GM21619 (cell line): ENCODE data around the gene HDLBP.

Experiments used
- ATAC-seq: cut with Tn5 transposase; IDR thresholded peaks from one replicate; pipeline ENCODE4 v1.9.1; 2021; ENCODE audit not compliant: unreplicated experiment

The HDLBP gene

GRCh38 chr2:241257419-241258032, 57.9 kb downstream of the HDLBP start:
- ATAC-seq: no peak

- ATAC-seq: no peak
Observed at GRCh38 chr2:241256168-241256545, 59.3 kb downstream of the HDLBP start.

GRCh38 chr2:241255542-241256167, 59.8 kb downstream of the HDLBP start:
- no peak for ATAC-seq

- ATAC-seq: no peak
Observed at GRCh38 chr2:241254904-241255351, 60.5 kb downstream of the HDLBP start.

DNA sequence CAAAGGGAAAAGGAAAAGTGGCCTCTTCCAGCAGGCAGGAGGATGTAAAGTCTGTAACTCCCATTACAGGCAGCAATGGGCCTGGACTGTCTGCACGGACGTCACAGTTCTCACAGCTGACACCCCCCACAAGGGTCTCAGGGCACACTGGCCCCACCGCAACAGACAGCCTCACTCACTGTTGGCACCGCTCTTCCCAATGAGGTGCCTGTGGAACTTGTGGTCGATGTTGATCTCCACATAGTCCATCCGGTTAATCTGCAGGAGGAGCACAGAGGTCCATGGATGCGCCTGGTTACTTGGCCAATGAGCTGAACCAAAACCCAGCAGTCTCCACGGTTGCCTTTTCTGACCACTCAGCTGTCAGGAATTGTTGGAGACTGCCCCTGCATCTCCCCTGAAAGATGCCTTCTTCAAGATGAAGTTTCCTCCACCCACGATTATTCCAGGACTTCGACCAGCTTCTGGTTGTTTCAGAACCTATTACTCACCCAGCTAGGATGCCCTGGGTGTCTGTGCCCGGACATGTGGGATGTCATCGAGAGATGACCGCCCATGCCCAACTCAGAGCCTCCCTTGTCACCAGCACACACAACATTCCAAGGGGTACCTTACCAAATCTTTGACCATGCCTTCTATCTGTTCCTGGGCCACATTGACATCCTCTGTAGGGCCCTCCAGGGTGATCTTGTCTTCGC, 62.5 kb downstream of the HDLBP start:
- no peak for ATAC-seq

GRCh38 chr2:241249654-241250053, 65.8 kb downstream of the HDLBP start:
- no peak for ATAC-seq

GRCh38 chr2:241248897-241249296, 66.6 kb downstream of the HDLBP start:
- no peak for ATAC-seq

DNA sequence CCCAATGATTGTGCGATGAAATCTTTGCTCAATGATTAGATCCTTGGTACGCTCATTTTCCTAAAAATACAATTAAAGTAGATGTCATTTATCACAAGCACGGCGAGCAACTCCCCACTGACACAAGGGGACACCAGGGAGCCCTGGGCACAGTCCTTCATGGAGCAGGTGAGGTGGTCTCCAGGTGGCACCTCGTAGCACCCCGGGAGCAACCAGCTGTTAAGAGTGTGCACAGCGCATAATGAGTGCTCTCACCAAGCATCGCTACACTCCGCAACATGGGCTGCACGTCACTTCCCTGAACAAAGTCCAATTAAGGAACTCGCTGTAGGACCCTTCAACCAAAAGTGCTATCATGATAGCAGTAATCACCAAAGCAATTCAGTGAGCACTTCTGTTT, 67.2 kb downstream of the HDLBP start:
- ATAC-seq: no peak

DNA sequence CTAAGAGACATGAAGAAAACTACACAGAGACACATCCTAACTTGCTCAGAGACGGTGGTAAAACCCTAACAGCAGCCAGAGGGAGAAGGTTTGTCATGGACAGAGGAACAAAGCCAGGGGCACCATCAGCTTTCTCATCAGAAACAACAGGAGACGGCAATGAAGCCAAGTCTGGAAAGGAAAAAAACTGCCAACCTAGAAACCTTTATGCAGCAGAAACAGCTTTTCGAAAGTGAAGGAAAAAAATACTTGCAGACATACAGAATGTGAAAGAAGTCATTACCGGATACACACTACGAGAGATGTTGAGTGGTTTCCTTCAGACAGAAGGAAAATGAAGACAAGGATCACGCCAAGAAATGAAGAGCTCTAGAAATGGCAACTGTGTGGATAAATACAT, 71.1 kb downstream of the HDLBP start:
- ATAC-seq: no peak

DNA sequence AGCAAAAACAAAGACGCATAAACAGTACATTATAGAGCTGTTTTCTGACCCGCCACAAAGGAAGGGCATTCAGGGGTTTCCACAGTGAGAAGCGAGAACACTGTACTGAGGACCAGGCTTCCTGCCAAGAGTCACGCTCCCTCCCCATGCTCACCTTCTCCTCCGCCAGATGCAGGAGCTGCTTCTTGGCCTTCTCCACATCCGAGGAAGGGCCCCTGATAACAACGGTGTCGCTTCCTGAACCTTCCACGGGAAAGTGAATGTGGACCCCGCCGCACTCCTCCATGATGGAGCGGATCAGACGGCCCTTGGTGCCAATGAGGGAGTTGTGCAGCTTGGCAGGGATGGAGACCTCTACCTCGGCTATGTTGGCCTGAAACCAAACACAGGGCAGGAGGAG, 73.2 kb downstream of the HDLBP start:
- no peak for ATAC-seq

- no peak for ATAC-seq
Observed at GRCh38 chr2:241241669-241242068, 73.8 kb downstream of the HDLBP start.

DNA sequence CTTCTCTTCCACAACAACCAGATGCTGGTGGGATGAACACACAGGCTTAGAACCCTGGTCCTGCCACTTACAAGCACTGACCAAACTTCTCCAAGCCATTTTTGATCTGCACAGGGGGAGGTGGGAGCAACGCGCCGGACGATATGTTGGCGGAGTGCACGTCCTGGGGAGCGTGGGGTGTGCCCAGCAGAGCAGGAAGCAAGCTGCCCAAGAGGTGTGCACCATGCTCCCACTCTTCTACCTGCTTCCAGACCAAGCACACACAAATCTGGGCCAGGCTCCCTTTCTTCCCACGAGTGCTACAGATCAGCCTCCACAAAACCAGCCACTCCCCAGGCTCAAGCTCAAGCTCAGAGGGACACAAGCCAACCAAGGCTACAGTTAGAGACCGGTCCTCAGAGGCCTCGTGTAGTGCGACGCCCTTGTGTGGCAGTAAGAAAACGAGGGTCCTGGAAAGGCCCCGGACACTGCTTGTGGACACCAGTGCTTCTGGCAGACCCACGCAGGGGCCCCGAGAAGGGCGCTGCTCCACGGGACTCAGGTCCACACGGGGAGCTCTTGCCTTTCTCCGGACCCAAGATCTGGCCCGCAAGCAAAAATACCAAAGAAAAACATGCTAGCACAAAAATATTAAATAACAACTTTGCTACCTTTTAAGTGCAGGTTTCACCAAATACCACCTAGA, 75.0 kb downstream of the HDLBP start:
- ATAC-seq: no peak

- ATAC-seq: no peak
Observed at GRCh38 chr2:241239552-241240202, 75.8 kb downstream of the HDLBP start.

- ATAC-seq: no peak
Observed at GRCh38 chr2:241238693-241239198, 76.7 kb downstream of the HDLBP start.

DNA sequence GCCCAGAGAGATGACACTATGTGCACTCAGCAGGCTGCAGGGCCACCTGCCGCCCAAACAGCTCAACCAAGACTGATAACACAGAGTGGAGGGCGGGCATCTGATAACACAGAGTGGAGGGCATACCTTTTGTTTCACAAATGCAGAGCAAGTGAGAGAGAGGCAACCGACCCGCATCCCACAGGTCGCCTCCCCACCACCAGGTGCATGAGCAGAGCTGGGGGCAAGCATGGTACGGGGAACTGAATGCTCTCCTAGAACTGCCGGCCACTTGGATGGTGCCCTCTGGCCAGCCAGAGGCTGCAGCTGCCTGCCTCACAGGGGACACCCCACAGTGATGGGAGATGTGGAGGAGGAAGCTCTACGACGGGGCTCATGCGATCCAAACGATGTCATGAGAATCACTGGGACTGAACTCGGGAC, 77.5 kb downstream of the HDLBP start:
- ATAC-seq: no peak

DNA sequence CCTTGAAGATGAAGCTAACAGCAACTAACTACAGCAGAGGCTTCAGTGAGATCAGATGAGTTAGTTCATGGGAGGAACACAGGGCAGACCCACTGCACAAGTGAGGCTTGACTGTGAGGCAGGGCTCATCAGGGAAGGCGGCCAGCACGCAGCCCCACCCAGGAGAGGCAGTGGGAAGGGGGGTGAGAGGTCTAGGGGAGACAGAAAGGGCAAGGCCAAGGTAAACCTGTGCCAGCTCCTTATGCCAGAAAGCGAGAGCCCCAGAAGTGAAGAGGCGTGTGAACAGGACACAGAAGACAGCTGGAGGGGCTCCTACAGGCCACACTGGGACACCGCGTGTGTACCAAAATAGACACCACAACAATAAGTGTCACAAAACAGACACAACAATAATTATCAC, 78.4 kb downstream of the HDLBP start:
- no peak for ATAC-seq

- ATAC-seq: no peak
Observed at GRCh38 chr2:241235859-241236593, 79.4 kb downstream of the HDLBP start.

DNA sequence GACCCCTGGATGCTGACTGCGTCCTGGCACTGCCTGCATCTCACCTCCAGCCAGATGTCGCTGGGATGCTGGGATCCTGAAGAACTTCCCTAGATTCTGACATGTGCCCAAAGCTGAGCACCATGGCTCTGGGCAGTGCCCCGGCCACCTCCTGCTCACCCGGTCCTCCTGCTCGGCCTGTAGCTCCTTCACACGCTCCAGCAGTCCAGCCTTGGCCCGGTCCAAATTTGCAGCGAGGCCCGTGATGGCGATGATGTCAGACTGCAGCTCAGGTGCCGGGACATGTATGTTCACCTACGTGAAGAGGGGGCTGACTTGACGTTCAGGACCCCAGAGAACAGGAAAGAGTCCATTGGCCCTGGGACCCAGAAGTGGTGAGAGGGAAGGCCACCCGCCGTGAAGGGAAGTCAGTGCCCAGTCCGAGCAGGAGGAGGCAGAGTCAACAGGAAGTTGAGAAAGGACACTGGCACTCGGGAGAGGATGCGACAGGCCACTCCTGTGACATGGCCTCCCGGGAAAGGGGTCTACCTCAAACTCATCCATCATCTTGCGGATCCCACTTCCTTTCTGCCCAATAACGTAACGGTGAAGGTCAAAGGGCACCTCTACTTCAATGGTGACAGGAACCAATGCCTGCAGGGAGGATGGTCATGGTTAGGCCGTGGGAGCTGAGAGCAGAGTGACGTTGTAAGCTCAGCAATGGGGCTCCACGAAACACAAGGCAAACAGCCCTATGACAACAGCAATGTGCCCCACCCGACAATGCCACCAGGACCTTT, 80.3 kb downstream of the HDLBP start:
- no peak for ATAC-seq

DNA sequence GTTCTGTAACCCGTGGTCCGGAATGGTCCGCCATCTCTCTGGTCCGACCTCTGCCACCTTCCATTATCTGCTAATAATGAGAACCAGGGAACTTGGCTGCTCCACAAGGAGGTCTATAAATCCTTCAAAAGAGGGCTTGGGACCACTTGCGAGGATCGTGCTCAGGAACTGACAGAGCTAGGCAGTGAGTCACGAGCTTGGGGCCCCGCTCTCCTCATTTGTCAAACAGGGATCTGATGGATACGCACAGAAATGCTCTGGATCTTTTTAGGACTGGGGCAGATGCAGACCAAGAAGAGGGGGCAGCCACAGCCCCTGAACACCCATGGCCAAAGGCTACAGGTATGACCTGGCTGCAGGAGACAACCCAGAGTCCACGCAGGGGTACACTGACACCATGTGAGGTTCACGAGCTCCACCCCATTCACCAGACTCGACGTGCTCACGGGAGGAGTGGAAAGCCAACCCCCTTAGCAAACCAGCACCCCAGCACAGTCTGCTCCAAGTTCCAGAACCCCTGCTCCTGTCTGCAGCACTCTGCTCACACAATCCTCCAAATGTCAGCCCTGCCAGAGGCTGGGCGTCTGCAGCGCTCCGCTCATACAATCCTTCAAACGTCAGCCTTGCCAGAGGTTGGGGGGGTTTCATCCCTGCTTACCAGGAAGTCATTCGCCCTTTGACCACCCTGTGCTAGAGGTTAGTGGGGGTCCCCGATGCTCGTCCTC, 81.2 kb downstream of the HDLBP start:
- no peak for ATAC-seq
